Amygdala (tissue), 56 donors: ENCODE measurements around the gene PRKCZ.

Source experiments
- DNase-seq, 56 donors: peaks; one replicate each; lab custom pipeline; 2025; lab: John Stamatoyannopoulos, UW

PRKCZ gene

GRCh38 chr1:2044510-2045319 is 5.5 kb upstream of the PRKCZ start:
- DNase-seq: peak in 46 of 56 donors; percentile 6 to 80 (median 46)

- no peak for DNase-seq
Observed at GRCh38 chr1:2045468-2046173, 4.6 kb upstream of the PRKCZ start.

- peak in 14 of 56 donors; percentile 6 to 55 (median 24) for DNase-seq
Observed at GRCh38 chr1:2046174-2046917, 3.9 kb upstream of the PRKCZ start.

- no peak for DNase-seq
Observed at GRCh38 chr1:2046953-2047748, 3.1 kb upstream of the PRKCZ start.

GRCh38 chr1:2047749-2048729 is 2.2 kb upstream of the PRKCZ start:
- peak in 1 of 56 donors; percentile 30 for DNase-seq

GRCh38 chr1:2049225-2049717 is 940 bp upstream of the PRKCZ start:
- no peak for DNase-seq

- no peak for DNase-seq
Observed at GRCh38 chr1:2050461-2050792, 216 bp downstream of the PRKCZ start.

GRCh38 chr1:2050793-2051682 is 827 bp downstream of the PRKCZ start:
- no peak for DNase-seq

GRCh38 chr1:2052054-2052679 is 2.0 kb downstream of the PRKCZ start:
- no peak for DNase-seq

GRCh38 chr1:2052756-2053155 is 2.5 kb downstream of the PRKCZ start:
- DNase-seq: no peak

GRCh38 chr1:2053217-2053616 is 3.0 kb downstream of the PRKCZ start:
- DNase-seq: no peak

GRCh38 chr1:2053784-2054376 is 3.7 kb downstream of the PRKCZ start:
- no peak for DNase-seq

- DNase-seq: no peak
Observed at GRCh38 chr1:2054560-2054959, 4.3 kb downstream of the PRKCZ start.

- no peak for DNase-seq
Observed at GRCh38 chr1:2055911-2056575, 5.8 kb downstream of the PRKCZ start.

GRCh38 chr1:2056955-2057590 is 6.9 kb downstream of the PRKCZ start:
- no peak for DNase-seq

GRCh38 chr1:2059290-2059953 is 9.2 kb downstream of the PRKCZ start:
- no peak for DNase-seq
